IMR-90 (cell line): ENCODE data around the gene TDRD1. TPM values are rescaled to one million over a fixed set of nuclear protein-coding genes. Genes with fewer than 3 reads are reported as not detected.

Source experiments
- ATAC-seq: fragments of 200-7000 bp; cut with Tn5 transposase; 2 replicates; pipeline ENCODE4 v1.9.1; 2020; ENCODE audit warnings: low read depth, mild to moderate bottlenecking, moderate library complexity
- BruUV-seq: library from RNA; stranded (reverse); fragments of 400-500 nt; replicated peaks from 2 replicates; lab custom pipeline; 2021; lab: Mats Ljungman, UMichigan
- CTCF ChIA-PET: fragments of 300-600 bp; formaldehyde crosslinking; extraction: SDS; loops from one replicate; lab custom pipeline; 2021; ENCODE audit warnings: antibody characterized with exemption; lab: Yijun Ruan, JAX
- POLR2A ChIA-PET: fragments of 300-600 bp; sonication (Branson Sonifier 250); formaldehyde crosslinking; loops from one replicate; lab custom pipeline; 2022; ENCODE audit warnings: antibody characterized with exemption; ENCODE audit not compliant: unreplicated experiment; lab: Charles Lee
- DNase-seq: peaks from one replicate; pipeline ENCODE4 v3.0.0; 2013
- H2AFZ ChIP-seq: replicated peaks from 2 replicates; pipeline ENCODE3; 2013; ENCODE audit warnings: low read length, mild to moderate bottlenecking; ENCODE audit not compliant: poor library complexity
- H2AK5ac ChIP-seq: 2 replicates; pipeline ENCODE4 v1.6.1; 2013; ENCODE audit warnings: low read depth, low read length, inconsistent platforms
- H2AK9ac ChIP-seq: replicated peaks from 2 replicates; pipeline ENCODE3; 2013; ENCODE audit warnings: mild to moderate bottlenecking, low read depth, low read length, moderate library complexity; ENCODE audit not compliant: poor library complexity
- H2BK120ac ChIP-seq: 2 replicates; pipeline ENCODE4 v1.6.1; 2013; ENCODE audit warnings: low read depth, low read length, inconsistent platforms
- H2BK15ac ChIP-seq: 3 replicates; pipeline ENCODE4 v1.6.1; 2013; ENCODE audit warnings: low read depth, low read length, inconsistent platforms
- H2BK20ac ChIP-seq: 2 replicates; pipeline ENCODE4 v1.6.1; 2013; ENCODE audit warnings: low read depth, mild to moderate bottlenecking, inconsistent platforms, low read length, moderate library complexity
- H2BK5ac ChIP-seq: 2 replicates; pipeline ENCODE4 v1.6.1; 2013; ENCODE audit warnings: mild to moderate bottlenecking, low read depth, low read length, inconsistent platforms; ENCODE audit not compliant: poor library complexity, severe bottlenecking
- H3K14ac ChIP-seq: replicated peaks from 2 replicates; pipeline ENCODE4 v1.6.1; 2013; ENCODE audit warnings: low read depth, low read length, inconsistent platforms
- H3K18ac ChIP-seq: 2 replicates; pipeline ENCODE4 v1.6.1; 2013; ENCODE audit warnings: low read depth, low read length, control low read depth
- H3K23ac ChIP-seq: 2 replicates; pipeline ENCODE4 v1.6.1; 2013; ENCODE audit warnings: low read depth, low read length, inconsistent platforms
- H3K27ac ChIP-seq: 2 replicates; pipeline ENCODE4 v1.5.1; 2013; ENCODE audit warnings: mild to moderate bottlenecking, control low read depth, low read length; ENCODE audit not compliant: insufficient read depth
- H3K27me3 ChIP-seq: 2 replicates; pipeline ENCODE4 v1.6.1; 2013; ENCODE audit warnings: low read length; ENCODE audit not compliant: control insufficient read depth, insufficient read depth
- H3K36me3 ChIP-seq: 2 replicates; pipeline ENCODE4 v1.6.1; 2013; ENCODE audit warnings: low read length, mixed read lengths; ENCODE audit not compliant: control insufficient read depth, insufficient read depth
- H3K4ac ChIP-seq: 2 replicates; pipeline ENCODE4 v1.6.1; 2013; ENCODE audit warnings: low read depth, low read length, inconsistent platforms
- H3K4me1 ChIP-seq: 2 replicates; pipeline ENCODE4 v1.6.1; 2013; ENCODE audit warnings: low read length, mixed read lengths; ENCODE audit not compliant: control insufficient read depth, insufficient read depth
- H3K4me2 ChIP-seq: 2 replicates; pipeline ENCODE4 v1.6.1; 2013; ENCODE audit warnings: low read depth, mild to moderate bottlenecking, control low read depth, low read length, moderate library complexity
- H3K4me3 ChIP-seq: 2 replicates; pipeline ENCODE4 v1.5.1; 2013; ENCODE audit warnings: low read depth, mild to moderate bottlenecking, control low read depth, low read length, moderate library complexity; ENCODE audit not compliant: insufficient read depth
- H3K56ac ChIP-seq: 2 replicates; pipeline ENCODE4 v1.6.1; 2013; ENCODE audit warnings: low read length, inconsistent platforms; ENCODE audit not compliant: insufficient read depth; ENCODE audit errors: extremely low read depth
- H3K79me1 ChIP-seq, 2 experiments: 2 replicates each; pipeline ENCODE4 v1.6.1; 2013; ENCODE audit warnings: low read length in 2 of 2, inconsistent platforms in 1 of 2, low read depth in 1 of 2
- H3K9ac ChIP-seq: 2 replicates; pipeline ENCODE4 v1.6.1; 2013; ENCODE audit warnings: low read depth, low read length, control low read depth
- H3K9me1 ChIP-seq: 2 replicates; pipeline ENCODE4 v1.6.1; 2013; ENCODE audit warnings: low read length, inconsistent platforms; ENCODE audit not compliant: insufficient read depth
- H3K9me3 ChIP-seq: 2 replicates; pipeline ENCODE4 v1.6.1; 2013; ENCODE audit warnings: low read length; ENCODE audit not compliant: control insufficient read depth, insufficient read depth
- H4K20me1 ChIP-seq: 2 replicates; pipeline ENCODE4 v1.6.1; 2013; ENCODE audit warnings: low read length, inconsistent platforms; ENCODE audit not compliant: insufficient read depth
- H4K5ac ChIP-seq: 2 replicates; pipeline ENCODE4 v1.6.1; 2013; ENCODE audit warnings: mild to moderate bottlenecking, low read depth, low read length, control low read depth
- H4K8ac ChIP-seq, 2 experiments: 2 replicates each; pipeline ENCODE4 v1.6.1; 2013; ENCODE audit warnings: low read depth in 2 of 2, low read length in 2 of 2, control low read depth in 1 of 2, inconsistent platforms in 1 of 2
- H4K91ac ChIP-seq: 2 replicates; pipeline ENCODE4 v1.6.1; 2013; ENCODE audit warnings: low read depth, low read length, inconsistent platforms; ENCODE audit not compliant: insufficient read depth
- BHLHE40 ChIP-seq: fragments of 150-350 bp; IDR thresholded peaks from 2 replicates; pipeline ENCODE4 v1.6.1; 2016; ENCODE audit warnings: mild to moderate bottlenecking, low read depth, low read length
- CEBPB ChIP-seq: IDR thresholded peaks from 2 replicates; pipeline ENCODE4 v1.6.1; 2012; ENCODE audit warnings: low read depth, low read length, improper control_type of control experiment
- CHD1 ChIP-seq: IDR thresholded peaks from 2 replicates; pipeline ENCODE4 v1.6.1; 2012; ENCODE audit warnings: low read depth, low read length, improper control_type of control experiment
- CTCF ChIP-seq: conservative IDR thresholded peaks from 2 replicates; pipeline ENCODE4 v1.5.1; 2012; ENCODE audit warnings: mild to moderate bottlenecking, low read depth, low read length, improper control_type of control experiment
- ELK1 ChIP-seq: fragments of 150-350 bp; IDR thresholded peaks from 2 replicates; pipeline ENCODE4 v1.6.1; 2016; ENCODE audit warnings: low read depth, mild to moderate bottlenecking, low read length, moderate library complexity, borderline replicate concordance
- FOS ChIP-seq: fragments of 150-350 bp; IDR thresholded peaks from 2 replicates; pipeline ENCODE4 v1.6.1; 2016; ENCODE audit warnings: low read depth, low read length
- MAFK ChIP-seq: IDR thresholded peaks from 2 replicates; pipeline ENCODE4 v1.6.1; 2012; ENCODE audit warnings: low read depth, low read length, improper control_type of control experiment
- MAZ ChIP-seq: IDR thresholded peaks from 2 replicates; pipeline ENCODE4 v1.6.1; 2012; ENCODE audit warnings: low read depth, mild to moderate bottlenecking, low read length, improper control_type of control experiment, moderate library complexity, borderline replicate concordance
- MXI1 ChIP-seq: IDR thresholded peaks from 2 replicates; pipeline ENCODE4 v1.6.1; 2012; ENCODE audit warnings: low read depth, mild to moderate bottlenecking, low read length, moderate library complexity, borderline replicate concordance
- NFE2L2 ChIP-seq: fragments of 150-350 bp; IDR thresholded peaks from 2 replicates; pipeline ENCODE4 v1.6.1; 2016; ENCODE audit warnings: low read depth, mild to moderate bottlenecking, low read length
- POLR2A ChIP-seq: IDR thresholded peaks from 2 replicates; pipeline ENCODE4 v1.6.1; 2012; ENCODE audit warnings: mild to moderate bottlenecking, low read depth, low read length
- RAD21 ChIP-seq: IDR thresholded peaks from 2 replicates; pipeline ENCODE4 v1.6.1; 2012; ENCODE audit warnings: low read length, improper control_type of control experiment
- RCOR1 ChIP-seq: IDR thresholded peaks from 2 replicates; pipeline ENCODE4 v1.6.1; 2012; ENCODE audit warnings: mild to moderate bottlenecking, low read length, improper control_type of control experiment; ENCODE audit not compliant: insufficient replicate concordance
- RFX5 ChIP-seq: IDR thresholded peaks from 2 replicates; pipeline ENCODE4 v1.8.0; 2012; ENCODE audit warnings: low read depth, mild to moderate bottlenecking, low read length, moderate library complexity
- SMC3 ChIP-seq: fragments of 150-350 bp; IDR thresholded peaks from 2 replicates; pipeline ENCODE4 v1.6.1; 2016; ENCODE audit warnings: low read depth, mild to moderate bottlenecking, antibody characterized with exemption, low read length, moderate library complexity
- USF2 ChIP-seq: fragments of 150-350 bp; IDR thresholded peaks from 2 replicates; pipeline ENCODE4 v1.6.1; 2017; ENCODE audit warnings: mild to moderate bottlenecking, antibody characterized with exemption, low read length, low read depth
- WGBS, 2 experiments: methylation state at CpG; one replicate each; pipeline versions ENCODE4 v1.1.5 to v1.1.7; 2013; ENCODE audit warnings: missing lambda C conversion rate in 2 of 2; ENCODE audit not compliant: insufficient read length in 1 of 2; ENCODE audit errors: extremely low coverage in 2 of 2; 5-methylcytosine and 5-hydroxymethylcytosine counted together
- dilution Hi-C: fragments of 300-500 bp; cut with HindIII; formaldehyde crosslinking; loops from one replicate; pipeline ENCODE4 v1.14.3; 2018; ENCODE audit warnings: low sequenced_read_pairs; ENCODE audit not compliant: unreplicated experiment
- in situ Hi-C: fragments of 300-500 bp; cut with MboI; formaldehyde crosslinking; loops from 3 replicates; pipeline ENCODE4 v1.14.3; 2019; ENCODE audit warnings: low sequenced_read_pairs, inconsistent platforms, mixed read lengths
- intact Hi-C: fragments of 100-400 bp; cut with micrococcal nuclease; formaldehyde crosslinking; loops from 2 replicates; pipeline ENCODE4 v1.10.0; 2022
- polyA plus RNA-seq, 3 experiments: library from polyadenylated mRNA; depleted of rRNA; stranded (reverse); fragments of >200 nt; gene quantifications; 2 replicates each; pipeline ENCODE4 v1.2.3, GENCODE V29; 2012; ENCODE audit warnings: low replicate concordance in 1 of 3
- total RNA-seq: library from RNA; depleted of rRNA; stranded (reverse); fragments of >200 nt; gene quantifications from 2 replicates; pipeline ENCODE4 v1.2.3, GENCODE V29; 2012

The TDRD1 gene
- total and polyA plus RNA-seq, 2 of the 4 experiments (the other 2 are of a cell fraction) = not detected

- H2BK15ac ChIP-seq = no peak overlapping the region
- no peak overlapping the region for H2AK9ac ChIP-seq
- ATAC-seq (no peak), DNase-seq (no peak)
- no TSS peak for BruUV-seq
- H3K14ac ChIP-seq = no peak overlapping the region
- no peak overlapping the region for H3K27ac ChIP-seq
- H2AK5ac ChIP-seq = no peak overlapping the region
- no peak overlapping the region for H3K23ac ChIP-seq
- no peaks in the 10 kb centered on the region for H3K79me1 ChIP-seq
- no peak overlapping the region for H2BK20ac ChIP-seq
- no peaks in the 10 kb centered on the region for H3K27me3 ChIP-seq
- H3K9me3 ChIP-seq = no peaks in the 10 kb centered on the region
- H4K91ac ChIP-seq = no peak overlapping the region
- CTCF ChIA-PET = interaction anchor here (0.6 kb wide), 1 partner anchor 437 kb away, joined by 3 read pairs; no protein-coding TSS in a partner anchor
- H4K5ac ChIP-seq = no peak overlapping the region
- peaks cover 6% of the 10 kb centered on the region for H3K36me3 ChIP-seq
- H4K8ac ChIP-seq = no peak overlapping the region
- H2BK5ac ChIP-seq = no peak overlapping the region
- in situ Hi-C loops (no loop called here), dilution Hi-C loops (no loop called here), intact Hi-C loops (no loop called here)
- no peak overlapping the region for H3K9ac ChIP-seq
- WGBS, 2 experiments = no CpG with 5 or more reads among the region's 1 CpG
- H3K56ac ChIP-seq = no peak overlapping the region
- no peaks in the 10 kb centered on the region for H4K20me1 ChIP-seq
- TF ChIP-seq MAZ (no peak), ELK1 (no peak), FOS (no peak), BHLHE40 (no peak), SMC3 (no peak), USF2 (no peak), POLR2A (no peak), RFX5 (no peak), CEBPB (no peak), MXI1 (no peak), CHD1 (no peak), NFE2L2 (no peak), MAFK (no peak), RCOR1 (no peak), RAD21 (no peak), CTCF (no peak)
- POLR2A ChIA-PET = no interaction called here
- H3K9me1 ChIP-seq = no peaks in the 10 kb centered on the region
- no peak overlapping the region for H3K4me2 ChIP-seq
- no peak overlapping the region for H2BK120ac ChIP-seq
- H3K18ac ChIP-seq = no peak overlapping the region
- no peak overlapping the region for H2AFZ ChIP-seq
- H3K4me1 ChIP-seq = no peaks in the 10 kb centered on the region
- H3K4ac ChIP-seq = no peak overlapping the region
- no peak overlapping the region for H3K4me3 ChIP-seq
Measured at GRCh38 chr10:114143160-114143559, 36.0 kb upstream of the TDRD1 start.
